Stimulated activated CD8-positive, alpha-beta memory T cell treated with anti-CD3 and anti-CD28 coated beads, Interleukin-12 subunit alpha, Interleukin-12 subunit beta, amount 100 ng/mL, for 1 hour (primary cell): ENCODE data around the gene NT5C1B.
"Not testable (repeated sequence)": the region's sequence is repeated elsewhere in the genome, so short reads cannot be mapped to it uniquely, and the experiment has no call there.

ENCODE experiments used
- DNase-seq: peaks from one replicate; pipeline ENCODE4 v3.0.0-alpha.2; 2020; ENCODE audit warnings: low read depth

The NT5C1B gene

DNA sequence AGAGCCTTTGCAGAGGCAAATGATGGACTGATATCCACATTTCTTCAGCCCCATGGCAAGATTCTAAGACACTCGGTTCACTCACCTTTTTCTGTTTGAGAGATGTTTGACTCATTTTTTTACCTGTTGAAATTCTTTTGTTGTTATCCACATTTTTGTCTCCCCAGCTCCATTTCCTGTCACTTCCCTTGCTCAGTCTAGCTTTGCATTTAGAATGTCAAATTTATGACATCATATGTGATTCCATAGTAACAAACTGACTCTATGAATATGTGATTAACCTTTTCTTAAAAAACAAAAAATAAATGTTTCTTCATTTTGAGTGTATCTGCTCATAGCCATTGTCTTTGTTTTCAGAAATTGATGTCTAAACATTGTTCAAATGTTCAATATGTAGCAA lies at the start of gene NT5C1B:
NT5C1B (minus strand) TSS at position 216 of the 400 bp plus-strand sequence; CDS start at position 115, 101 bp downstream.
- no peak for DNase-seq

DNA sequence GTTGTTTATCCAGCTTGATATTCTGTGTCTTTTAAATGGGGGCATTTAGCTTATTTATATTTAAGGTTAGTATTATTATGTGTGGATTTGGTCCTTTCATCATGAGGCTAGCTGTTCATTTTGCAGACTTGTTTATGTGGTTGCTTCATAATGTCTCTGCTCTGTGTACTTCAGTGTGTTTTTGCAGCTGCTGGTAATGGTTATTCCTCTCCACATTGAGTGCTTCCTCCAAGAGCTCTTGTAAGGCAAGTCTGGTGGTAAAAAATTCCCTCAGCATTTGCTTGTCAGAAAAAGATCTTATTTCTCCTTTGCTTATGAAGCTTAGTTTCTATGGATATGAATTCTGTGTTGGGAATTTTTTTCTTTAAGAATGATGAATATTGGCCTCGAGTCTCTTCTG lies 47.8 kb upstream of the NT5C1B start:
- DNase-seq: no peak

DNA sequence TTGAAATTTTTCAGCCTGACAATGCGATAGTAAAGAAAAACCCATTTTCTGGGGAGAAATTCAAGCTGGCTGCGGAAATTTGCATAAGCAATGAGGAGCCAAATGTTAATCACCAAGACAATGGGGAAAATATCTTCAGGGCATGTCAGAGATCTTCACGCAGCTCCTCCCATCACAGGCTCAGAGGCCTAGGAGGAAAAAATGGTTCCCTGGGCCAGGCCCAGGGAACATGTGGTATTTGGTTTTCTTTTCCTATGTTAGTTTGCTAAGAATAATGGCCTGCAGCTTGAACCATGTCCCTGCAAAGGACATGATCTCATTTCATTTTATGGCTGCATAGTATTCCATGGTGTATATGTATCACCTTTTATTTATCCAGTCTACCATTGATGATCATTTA lies 43.3 kb upstream of the NT5C1B start:
- DNase-seq: not testable (repeated sequence)

DNA sequence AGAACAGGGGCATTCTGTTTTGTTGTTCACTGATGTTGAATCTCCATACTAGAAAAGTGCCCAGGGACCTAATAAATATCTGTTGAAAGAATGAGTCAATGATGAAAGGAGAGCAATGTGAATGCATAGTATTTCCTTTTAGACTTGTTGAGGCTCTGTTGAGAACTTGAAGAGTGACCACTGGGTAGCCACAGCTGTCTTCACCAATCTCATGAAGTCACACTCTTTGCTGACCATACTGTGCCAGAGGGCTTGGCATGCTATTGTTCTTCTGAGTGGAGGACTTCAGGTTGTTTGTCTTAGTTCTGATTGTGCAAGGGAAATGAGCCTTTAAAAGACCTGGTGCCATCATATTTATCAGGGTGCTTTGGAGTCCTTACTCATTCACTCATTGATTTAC lies 41.6 kb upstream of the NT5C1B start:
- DNase-seq: no peak

DNA sequence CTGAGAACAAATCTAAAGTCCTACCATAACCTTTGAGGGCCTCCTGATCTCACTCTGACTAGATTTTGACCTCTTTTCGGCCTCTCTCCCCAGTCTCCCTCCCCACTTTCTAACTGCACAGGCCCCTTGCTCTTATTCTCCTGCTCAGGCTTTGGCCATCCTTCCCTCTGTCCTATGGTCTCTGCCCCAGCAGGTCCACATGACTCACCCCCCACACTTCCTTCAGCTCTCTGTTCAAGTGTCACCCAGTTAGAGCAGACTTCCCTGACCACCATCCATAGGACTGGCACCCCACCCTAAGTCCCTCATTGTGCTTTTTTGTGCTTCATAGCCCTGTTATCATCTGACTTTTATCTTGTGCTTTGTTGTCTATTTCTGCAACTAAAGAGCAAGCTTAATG lies 41.2 kb upstream of the NT5C1B start:
- DNase-seq: no peak

DNA sequence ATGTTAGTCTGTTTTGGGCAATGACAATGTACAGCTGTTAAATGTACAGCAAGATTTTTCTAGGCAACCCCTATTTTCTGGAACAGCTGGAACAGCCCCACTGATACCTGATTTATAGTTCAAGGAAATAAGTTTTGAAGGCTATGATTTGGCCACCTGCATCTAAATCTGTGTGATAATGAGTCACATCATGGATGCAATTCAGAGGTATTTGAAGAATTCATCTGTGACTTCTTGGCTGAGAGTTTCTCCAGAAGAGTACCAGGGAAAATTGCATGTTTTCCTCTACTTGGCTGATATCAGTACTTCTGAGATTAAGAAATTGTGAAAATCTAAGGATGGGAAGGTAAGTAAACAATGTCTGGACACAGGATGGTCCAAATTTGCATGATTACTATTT lies 40.7 kb upstream of the NT5C1B start:
- no peak for DNase-seq

DNA sequence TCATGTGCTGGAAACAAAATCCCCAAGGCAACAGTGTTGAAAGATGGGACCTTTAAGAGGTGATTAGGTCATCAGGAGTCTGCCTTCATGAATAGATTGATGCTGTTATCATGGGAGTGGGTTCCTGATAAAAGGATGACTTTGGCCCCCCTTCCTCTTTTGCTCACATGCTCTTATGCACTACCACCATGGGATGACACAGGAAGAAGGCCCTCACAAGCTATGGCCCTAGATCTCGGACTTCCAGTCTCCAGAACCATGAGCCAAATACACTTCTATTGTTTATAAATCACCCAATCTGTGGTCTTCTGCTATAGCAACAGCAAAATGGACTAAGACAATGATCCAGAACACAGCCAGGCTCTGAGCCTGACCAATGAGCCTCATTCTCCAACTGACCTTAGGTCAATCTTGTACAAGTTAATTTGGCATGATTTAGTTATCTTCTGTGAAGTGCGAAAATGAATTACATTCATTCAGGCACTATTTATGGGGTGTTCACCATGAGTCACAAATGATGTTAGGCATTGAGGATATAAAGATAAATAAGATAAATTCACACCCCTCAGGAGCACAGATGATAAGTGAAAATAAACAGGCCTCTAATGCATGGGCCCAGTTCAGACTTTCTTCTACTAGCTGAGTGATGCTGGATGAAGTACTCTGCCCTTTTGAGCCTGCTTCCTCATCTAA lies 37.7 kb upstream of the NT5C1B start:
- DNase-seq: no peak

DNA sequence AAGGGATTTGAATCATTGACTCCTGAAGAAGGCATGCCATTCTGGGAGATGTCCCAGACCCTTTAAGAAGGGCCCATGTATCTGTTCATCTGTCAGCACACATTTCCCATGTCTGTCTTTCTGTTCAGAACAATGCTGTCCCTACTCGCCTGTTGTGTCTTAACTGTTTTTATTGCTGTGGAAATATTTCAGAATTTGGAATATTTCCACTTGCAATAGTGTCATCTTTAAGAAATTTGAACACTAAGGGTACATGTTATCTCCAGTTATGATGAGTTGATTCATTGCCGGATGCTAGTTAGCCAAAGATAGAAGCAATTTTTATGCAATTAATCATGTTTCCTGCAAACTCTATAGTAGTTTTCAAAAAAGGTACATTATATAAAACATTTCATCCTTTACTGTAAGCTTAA lies 36.9 kb upstream of the NT5C1B start:
- DNase-seq: no peak

DNA sequence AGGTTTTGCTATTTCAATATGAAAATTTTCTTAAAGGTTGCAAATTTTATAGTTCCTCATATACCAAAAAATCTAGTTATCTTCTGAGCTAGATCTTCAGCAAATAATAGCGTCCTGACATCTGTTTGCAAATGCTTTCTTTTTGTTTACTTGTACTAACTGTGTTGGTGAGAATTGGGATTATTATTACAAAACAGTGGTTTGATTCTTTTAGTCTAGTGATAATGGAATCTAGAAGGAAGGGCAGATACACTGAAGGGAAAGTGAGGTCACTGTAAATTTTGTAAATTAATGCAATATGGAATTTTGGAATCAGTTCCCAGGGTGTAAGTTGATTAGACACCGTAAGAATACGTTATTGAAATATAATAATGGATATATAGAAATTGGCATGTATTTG lies 36.2 kb upstream of the NT5C1B start:
- no peak for DNase-seq

DNA sequence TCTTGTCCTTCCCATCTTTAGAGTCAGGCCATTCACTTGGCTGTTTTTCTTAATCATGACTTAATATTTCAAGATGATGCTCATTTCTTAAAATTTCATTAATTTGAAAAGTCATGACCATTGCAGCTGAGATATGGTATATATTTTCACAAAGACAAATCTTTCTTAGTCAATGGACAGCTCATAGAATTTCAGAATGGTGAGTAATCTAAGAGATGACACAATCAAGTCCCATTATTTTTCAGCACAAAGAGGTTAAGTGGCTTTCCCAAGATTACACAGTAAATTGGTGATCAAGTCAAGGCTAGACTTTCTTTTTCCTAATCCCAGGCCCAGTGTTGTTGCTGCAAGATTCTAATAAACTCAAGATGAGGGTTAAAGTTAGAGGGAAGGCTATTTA lies 34.4 kb upstream of the NT5C1B start:
- no peak for DNase-seq

DNA sequence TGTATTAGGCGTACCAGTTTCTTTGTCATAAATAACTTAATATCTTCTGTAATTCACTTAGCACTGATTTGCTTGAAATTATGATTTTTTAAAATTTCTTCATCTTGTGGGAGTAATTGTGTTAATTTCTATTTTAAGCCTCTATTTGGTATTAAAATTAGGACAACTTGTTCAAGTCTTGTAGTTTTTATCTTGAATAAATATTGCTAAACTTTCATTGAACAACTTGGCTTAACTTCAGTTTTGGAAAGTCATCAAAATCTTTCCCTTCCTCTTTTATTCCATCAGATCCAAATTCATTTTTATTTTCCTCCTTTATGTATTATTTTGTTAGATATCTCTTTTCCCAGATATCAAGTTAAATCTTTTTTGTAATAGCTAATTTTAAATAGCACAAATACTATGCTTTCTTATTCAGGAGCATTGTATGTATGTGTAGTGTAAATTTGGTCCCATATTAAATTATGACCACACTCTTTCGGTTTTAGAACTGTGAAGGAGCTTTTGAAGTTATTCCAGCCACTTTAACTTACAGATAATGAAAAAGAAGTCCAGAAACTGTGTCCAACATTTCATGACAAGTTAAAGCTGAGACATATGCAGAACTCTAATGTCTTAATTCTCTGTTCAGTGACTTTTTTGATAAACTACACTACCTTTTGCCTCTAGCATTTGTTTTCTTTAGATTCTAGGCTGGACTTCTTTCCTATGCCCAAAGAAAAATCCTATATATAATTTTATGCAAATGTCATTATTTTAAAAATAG lies 31.7 kb upstream of the NT5C1B start:
- DNase-seq: no peak

DNA sequence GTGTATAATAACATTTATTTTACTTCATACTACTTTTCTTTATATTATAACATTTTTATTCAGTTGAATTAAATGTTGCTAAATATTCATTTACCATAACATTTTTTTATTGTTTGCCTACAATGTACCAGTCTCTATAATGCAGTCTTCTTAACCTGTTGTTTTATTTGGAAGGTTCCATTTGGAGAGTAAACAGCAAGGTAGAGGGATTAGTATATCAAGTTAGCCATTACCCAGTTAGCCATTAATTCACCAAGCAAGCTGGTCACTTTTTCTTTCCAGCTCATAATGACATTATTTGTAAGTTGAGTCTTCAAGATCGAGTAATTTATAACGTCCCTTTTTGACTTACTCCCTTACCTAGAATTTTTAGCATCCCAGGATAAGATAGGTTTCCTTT lies 29.7 kb upstream of the NT5C1B start:
- DNase-seq: no peak

DNA sequence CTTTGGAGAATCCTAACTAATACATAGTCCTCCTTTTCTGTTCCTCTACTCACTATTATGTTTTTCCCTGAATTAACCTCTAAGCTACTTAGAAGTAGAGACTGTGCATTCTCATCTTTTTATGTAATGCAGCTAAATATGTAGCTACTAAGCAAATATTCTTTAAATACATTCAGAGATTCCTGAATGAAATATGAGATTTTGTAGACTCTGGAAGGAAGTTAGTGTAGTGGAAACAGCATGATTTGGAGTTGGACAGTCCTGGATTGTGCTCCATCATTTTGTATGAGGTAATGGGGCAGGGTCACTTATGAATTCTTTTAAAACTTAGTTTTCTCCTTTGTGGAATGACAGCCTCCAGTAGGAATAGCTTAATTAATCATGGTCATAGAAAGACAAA lies 24.7 kb upstream of the NT5C1B start:
- no peak for DNase-seq

DNA sequence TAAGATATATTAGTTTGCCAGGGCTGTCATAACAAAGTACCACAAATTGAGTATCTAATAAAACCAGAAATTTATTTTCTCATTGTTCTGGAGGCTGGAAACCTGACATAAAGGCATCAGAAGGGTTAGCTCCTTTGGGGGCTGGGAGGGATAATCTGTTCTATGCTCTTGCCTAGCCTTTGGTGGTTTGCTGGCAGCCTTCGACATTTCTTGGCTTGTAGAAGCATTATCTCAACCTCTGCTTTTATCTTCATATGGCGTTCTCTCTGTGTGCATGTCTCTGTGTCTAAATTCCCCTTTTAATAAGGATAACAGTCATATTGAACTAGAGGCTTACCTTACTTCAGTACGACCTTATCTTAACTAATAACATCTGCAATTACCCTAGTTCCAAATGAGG lies 22.8 kb upstream of the NT5C1B start:
- DNase-seq: no peak

DNA sequence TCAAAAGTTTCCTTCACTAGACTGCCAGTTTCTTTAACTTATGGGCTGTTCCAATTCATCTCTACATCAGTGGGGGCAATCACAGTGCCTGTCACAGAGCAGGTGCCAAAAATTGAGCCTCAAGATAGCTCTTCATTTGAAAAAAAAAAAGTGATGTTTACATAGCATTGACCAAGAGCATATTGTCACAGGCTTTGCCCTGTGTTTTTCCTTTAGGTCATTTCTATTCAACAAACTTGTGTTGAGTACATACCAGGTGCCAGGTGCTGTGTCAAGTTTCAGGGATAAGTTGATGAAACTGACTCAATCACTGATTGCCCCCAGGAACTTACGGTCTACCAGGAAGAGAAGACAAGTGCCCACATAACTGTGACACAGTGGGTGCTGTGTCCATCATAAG lies 22.2 kb upstream of the NT5C1B start:
- no peak for DNase-seq

DNA sequence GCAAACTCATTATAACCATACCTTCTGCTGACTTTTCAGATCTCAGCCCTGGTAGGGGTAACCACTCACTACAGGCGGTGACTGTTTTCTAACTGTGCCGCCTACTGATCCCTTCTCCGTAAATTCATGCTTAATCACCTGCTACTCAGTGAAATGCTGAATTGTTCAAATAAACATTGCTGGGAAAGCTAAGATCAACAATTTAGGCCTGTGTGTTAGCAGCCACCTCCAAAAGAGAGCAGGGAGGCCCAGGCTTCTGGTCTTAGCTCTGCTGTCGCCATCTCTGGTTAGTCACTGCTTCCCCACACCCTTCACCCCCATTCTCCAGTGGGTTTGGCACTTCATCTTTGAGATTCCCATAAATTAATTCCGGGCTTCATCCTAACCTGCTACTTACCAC lies 21.8 kb upstream of the NT5C1B start:
- DNase-seq: no peak

DNA sequence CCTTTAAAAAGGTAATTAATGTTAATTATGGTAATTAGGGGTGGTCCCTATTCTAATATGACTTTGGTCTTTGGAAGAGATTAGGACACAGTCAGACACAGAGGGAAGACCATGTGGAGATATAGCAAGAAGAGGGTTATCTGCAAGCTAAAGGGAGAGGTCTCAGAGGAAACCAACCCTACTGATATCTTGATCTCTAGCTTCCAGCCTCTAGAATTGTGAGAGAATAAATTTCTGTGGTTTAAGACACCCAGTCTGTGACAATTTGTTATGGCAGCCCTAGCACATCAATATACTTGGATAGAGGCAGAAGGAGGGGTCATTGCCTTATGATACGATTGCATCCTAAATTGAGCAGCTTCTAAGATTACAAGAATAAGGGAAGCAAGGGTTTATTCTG lies 21.3 kb upstream of the NT5C1B start:
- no peak for DNase-seq

DNA sequence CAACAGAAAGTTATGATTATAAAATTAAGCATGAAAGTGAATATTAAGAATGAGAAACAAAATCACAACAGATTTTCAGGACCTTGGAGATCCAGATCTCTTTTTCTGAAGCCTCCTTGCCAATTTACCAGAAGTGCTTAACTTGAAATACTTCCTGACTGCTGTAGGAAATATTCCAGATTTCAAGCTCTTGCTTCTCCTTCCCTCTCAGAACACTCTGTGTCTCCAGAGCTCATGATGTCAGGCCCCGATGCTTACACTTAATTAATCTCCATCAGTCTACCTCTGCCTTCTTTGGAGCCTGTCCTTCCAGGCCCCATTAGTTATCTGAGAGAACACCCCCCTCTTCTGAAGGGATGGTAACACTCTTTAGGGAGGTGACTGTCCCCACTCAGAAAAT lies 20.7 kb upstream of the NT5C1B start:
- DNase-seq: no peak

DNA sequence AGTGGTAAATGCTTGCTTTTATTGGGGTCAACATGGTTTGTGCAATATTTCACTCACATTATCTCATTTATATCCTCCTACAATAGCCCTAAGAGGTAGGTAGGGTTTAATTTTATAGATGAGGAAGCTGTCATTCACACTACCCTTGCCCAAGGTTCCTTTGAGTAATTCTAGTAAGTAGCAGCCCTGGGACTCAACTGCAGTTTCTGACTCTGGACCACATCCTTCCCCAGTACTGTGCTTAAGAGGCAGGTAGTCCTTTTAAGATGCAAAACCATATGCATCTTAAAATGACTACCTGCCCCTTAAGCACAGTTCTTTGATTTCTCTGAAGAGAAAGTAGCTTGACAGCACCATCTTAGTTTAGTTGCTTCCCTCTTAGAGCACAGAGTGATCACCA lies 15.7 kb upstream of the NT5C1B start:
- no peak for DNase-seq

DNA sequence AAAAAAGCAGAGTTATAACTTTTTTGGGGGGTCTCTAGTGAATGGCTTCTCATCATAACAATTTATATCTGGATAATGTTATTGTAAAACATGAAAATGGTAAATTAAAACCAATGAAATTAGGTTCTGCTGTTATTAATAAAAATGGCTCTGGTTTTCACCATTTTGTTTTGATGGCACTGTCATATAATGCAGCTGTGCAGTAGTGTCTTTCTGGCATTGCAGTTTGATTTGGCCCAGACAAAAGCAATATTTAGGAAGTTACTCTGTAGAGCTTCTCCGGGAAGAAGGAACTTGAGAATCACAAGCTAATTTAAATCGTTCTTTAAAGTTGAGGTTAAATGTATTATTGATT lies 15.1 kb upstream of the NT5C1B start:
- no peak for DNase-seq

DNA sequence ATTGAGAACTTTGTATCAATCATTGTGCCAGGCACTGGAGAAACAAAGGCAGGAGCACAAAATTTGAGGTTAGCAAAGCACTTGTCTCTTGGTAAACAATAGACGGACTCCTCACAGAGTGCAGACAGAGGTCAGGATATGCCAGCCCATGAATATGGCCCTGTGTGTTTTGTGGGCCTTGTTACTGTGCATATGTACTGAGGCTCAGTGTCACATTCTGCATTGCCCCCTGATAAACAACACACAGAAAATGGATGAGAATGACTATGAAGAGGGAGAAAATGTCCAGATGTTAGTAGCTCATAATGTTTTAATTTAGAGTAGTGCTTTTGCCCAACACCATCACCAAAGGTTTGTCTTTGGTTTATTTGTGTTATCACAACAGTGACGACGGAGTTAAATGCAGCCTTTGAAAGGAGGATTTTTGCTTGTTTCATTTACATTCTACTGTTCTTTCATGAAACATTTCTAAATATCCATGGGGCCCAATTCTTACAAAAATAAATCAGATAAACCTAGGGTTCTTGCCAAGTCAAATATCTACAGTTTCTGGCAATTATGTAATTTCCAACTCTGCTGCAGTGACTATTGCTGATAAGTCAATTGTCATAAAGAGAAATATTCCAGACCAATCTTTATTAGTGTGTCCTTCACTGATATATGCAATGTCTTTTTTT lies 14.6 kb upstream of the NT5C1B start:
- DNase-seq: no peak

DNA sequence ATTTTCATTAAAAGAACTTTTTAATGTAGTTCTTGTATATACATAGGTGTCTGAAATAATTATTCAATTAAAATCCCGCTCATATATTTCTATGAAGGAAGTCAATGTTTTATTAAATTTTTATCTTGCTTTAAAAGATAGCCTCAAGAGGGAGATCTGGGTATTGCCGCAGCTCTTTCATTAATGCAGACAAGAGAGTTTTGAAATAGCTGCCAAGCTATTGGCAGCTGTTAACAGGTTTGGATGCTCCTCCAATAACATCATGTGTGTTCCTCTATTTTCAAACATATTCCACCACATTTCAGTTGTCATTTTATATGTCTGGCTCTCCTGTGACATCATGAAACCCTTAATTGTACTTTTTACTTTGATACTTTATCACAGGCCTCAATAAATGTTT lies 12.9 kb upstream of the NT5C1B start:
- no peak for DNase-seq

DNA sequence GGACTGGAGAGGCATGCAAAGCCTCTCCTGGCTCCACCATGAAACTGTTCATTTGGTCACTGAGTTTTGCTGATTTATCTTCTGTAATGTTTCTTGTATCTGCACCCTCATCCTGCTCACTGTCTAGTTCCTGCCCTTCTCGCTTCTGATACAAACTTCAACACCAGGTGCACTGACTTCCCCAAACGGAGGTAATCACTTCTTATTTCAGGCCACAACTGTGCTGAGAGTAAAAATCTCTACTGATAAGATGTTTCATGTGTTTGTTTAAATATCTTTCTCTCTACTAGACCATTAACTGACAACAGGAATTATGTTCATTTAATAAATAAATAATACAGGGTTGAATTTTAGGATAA lies 10.9 kb upstream of the NT5C1B start:
- no peak for DNase-seq
